HL-60 (cell line): ENCODE measurements around the gene USP19.
A peak's percentile ranks its signal among the peaks of the same experiment; 100 is the strongest.

ENCODE experiments used
- DNase-seq, 2 experiments: peaks; one replicate each; pipeline ENCODE4 v3.0.0-alpha.2; 2010 to 2020; ENCODE audit warnings: low read depth in 1 of 2, low spot score in 1 of 2
- H3K27ac ChIP-seq: fragments of 250-450 bp; sonication (Bioruptor Pico); replicated peaks from 2 replicates; pipeline ENCODE4 v1.5.1; 2020; ENCODE audit warnings: mild to moderate bottlenecking, moderate library complexity
- H3K27me3 ChIP-seq: fragments of 250-450 bp; sonication (Bioruptor Pico); 2 replicates; pipeline ENCODE4 v1.5.1; 2021; ENCODE audit warnings: mild to moderate bottlenecking, moderate library complexity; ENCODE audit not compliant: insufficient read depth, poor library complexity, severe bottlenecking
- H3K4me3 ChIP-seq: replicated peaks from 2 replicates; pipeline ENCODE4 v1.5.1; 2011; ENCODE audit warnings: mild to moderate bottlenecking, control low read depth, low read length; ENCODE audit not compliant: insufficient read depth
- CTCF ChIP-seq: IDR thresholded peaks from one replicate; pipeline ENCODE4 v1.5.1; 2011; ENCODE audit warnings: low read length, control low read depth, inconsistent platforms; ENCODE audit not compliant: insufficient read depth
- GABPA ChIP-seq: IDR thresholded peaks from 2 replicates; pipeline ENCODE4 v1.6.1; 2012; ENCODE audit warnings: low read depth
- POLR2AphosphoS5 ChIP-seq: IDR thresholded peaks from 2 replicates; pipeline ENCODE4 v1.6.1; 2012; ENCODE audit warnings: low read depth
- SPI1 ChIP-seq: IDR thresholded peaks from 2 replicates; pipeline ENCODE4 v1.6.1; 2012; ENCODE audit warnings: low read depth, mild to moderate bottlenecking, borderline replicate concordance
- TF ChIP-seq, protein P1 (sequence below): IDR thresholded peaks from 2 replicates; pipeline ENCODE4 v1.6.1; 2012; ENCODE audit warnings: low read depth; ENCODE audit not compliant: insufficient replicate concordance

Gene USP19

GRCh38 chr3:49164983-49165720, 44.5 kb upstream of the USP19 start:
- peak overlapping the region; percentile 67 for H3K27ac ChIP-seq
- DNase-seq, result no peak
- H3K27me3 ChIP-seq, result no peaks in the 10 kb centered on the region
- H3K4me3 ChIP-seq, result peak overlapping the region; percentile 73
- TF ChIP-seq SPI1 (no peak), GABPA (no peak), POLR2AphosphoS5 (no peak), CTCF (no peak)
- TF ChIP-seq, protein P1, sequence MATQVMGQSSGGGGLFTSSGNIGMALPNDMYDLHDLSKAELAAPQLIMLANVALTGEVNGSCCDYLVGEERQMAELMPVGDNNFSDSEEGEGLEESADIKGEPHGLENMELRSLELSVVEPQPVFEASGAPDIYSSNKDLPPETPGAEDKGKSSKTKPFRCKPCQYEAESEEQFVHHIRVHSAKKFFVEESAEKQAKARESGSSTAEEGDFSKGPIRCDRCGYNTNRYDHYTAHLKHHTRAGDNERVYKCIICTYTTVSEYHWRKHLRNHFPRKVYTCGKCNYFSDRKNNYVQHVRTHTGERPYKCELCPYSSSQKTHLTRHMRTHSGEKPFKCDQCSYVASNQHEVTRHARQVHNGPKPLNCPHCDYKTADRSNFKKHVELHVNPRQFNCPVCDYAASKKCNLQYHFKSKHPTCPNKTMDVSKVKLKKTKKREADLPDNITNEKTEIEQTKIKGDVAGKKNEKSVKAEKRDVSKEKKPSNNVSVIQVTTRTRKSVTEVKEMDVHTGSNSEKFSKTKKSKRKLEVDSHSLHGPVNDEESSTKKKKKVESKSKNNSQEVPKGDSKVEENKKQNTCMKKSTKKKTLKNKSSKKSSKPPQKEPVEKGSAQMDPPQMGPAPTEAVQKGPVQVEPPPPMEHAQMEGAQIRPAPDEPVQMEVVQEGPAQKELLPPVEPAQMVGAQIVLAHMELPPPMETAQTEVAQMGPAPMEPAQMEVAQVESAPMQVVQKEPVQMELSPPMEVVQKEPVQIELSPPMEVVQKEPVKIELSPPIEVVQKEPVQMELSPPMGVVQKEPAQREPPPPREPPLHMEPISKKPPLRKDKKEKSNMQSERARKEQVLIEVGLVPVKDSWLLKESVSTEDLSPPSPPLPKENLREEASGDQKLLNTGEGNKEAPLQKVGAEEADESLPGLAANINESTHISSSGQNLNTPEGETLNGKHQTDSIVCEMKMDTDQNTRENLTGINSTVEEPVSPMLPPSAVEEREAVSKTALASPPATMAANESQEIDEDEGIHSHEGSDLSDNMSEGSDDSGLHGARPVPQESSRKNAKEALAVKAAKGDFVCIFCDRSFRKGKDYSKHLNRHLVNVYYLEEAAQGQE, result no peak

DNA sequence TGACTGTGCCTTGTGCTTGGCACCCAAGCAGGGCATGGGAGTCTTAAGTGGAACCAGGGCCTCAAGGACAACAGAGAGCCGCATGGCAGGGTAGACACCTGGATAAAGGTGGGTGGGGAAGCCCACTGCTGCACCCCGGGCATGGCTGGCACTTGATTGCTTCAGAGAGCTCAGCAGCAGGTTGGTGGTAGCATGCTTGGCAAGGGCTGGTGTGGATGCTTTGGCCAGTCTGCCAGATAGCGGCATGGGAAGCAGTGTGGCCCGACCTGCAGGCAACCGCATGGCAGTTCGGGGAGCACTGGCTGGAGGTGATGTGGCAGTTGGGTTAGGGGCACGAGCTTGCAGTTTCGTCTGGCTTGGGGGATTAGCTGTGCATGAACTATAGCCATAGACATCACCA, 43.0 kb upstream of the USP19 start:
- no peak for DNase-seq
- H3K4me3 ChIP-seq, result no peak overlapping the region
- H3K27me3 ChIP-seq, result no peaks in the 10 kb centered on the region
- no peak for TF ChIP-seq POLR2AphosphoS5
- no peak overlapping the region for H3K27ac ChIP-seq

GRCh38 chr3:49162751-49163419, 42.3 kb upstream of the USP19 start:
- TF ChIP-seq GABPA, result no peak
- TF ChIP-seq SPI1, result no peak
- TF ChIP-seq, protein P1, result no peak
- TF ChIP-seq POLR2AphosphoS5, result peak; percentile 44; the same call in 1 of the 2 replicates
- TF ChIP-seq CTCF, result no peak
- H3K27ac ChIP-seq, result peak overlapping the region; percentile 43
- no peak overlapping the region for H3K4me3 ChIP-seq
- DNase-seq, result no peak
- H3K27me3 ChIP-seq, result no peaks in the 10 kb centered on the region

DNA sequence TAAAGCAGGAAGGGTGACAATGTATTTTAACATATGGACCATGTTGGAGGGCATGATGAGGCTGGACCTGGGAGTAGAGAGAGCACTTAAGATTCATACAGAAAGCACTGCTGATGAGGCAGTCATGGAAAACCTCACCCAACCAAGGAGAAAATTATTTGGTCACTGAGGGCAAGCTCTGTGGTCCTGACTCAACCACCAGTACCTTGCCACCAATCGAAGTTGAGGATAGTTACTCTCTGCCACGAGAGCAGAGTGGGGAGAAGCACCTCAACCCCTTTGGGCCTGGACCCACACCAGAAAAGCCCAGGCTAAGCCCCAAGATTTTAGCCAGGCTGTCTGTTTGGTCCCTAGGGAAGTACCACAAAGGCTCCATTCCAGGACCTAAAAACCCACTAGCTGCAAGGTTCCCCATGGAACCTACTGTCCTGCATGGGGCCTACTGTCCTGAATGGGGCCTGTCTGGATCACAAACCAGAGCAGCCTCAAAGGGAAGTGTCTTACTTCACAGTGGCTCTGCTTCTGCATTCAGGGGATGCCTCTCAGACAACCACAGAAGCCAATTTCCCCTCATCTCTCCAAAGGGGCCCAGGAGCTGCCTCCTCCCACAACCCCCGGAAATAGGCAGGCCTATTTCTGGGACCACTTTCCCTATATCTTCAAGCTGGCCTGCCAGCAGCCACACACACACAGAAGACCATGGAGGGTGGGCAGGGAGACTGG, 41.3 kb upstream of the USP19 start:
- TF ChIP-seq SPI1, result peak; percentile 73; the same call in 1 of the 2 replicates
- peak; percentile 39; the same call in 1 of the 2 replicates for TF ChIP-seq POLR2AphosphoS5
- no peak for TF ChIP-seq CTCF
- no peak for TF ChIP-seq GABPA
- TF ChIP-seq, protein P1, result no peak
- peak in 1 of 2 experiments; percentile 85 for DNase-seq
- H3K27me3 ChIP-seq, result no peaks in the 10 kb centered on the region
- peak overlapping the region; percentile 52 for H3K27ac ChIP-seq
- no peak overlapping the region for H3K4me3 ChIP-seq
